HTR-8/SVneo (cell line): Measurements from ENCODE around the gene TMEM42.
A peak's percentile ranks its signal among the peaks of the same experiment; 100 is the strongest.
"Not testable (repeated sequence)": the region's sequence is repeated elsewhere in the genome, so short reads cannot be mapped to it uniquely, and the experiment has no call there.

Experiments
- DNase-seq: peaks from one replicate; pipeline ENCODE4 v3.0.0; 2011; ENCODE audit warnings: low spot score, mixed read lengths; ENCODE audit not compliant: insufficient read length
- FAIRE-seq: peaks from 2 replicates; lab custom pipeline; 2011; peaks lifted over from hg19 to GRCh38; lab: Jason Lieb, UNC

Gene TMEM42

DNA sequence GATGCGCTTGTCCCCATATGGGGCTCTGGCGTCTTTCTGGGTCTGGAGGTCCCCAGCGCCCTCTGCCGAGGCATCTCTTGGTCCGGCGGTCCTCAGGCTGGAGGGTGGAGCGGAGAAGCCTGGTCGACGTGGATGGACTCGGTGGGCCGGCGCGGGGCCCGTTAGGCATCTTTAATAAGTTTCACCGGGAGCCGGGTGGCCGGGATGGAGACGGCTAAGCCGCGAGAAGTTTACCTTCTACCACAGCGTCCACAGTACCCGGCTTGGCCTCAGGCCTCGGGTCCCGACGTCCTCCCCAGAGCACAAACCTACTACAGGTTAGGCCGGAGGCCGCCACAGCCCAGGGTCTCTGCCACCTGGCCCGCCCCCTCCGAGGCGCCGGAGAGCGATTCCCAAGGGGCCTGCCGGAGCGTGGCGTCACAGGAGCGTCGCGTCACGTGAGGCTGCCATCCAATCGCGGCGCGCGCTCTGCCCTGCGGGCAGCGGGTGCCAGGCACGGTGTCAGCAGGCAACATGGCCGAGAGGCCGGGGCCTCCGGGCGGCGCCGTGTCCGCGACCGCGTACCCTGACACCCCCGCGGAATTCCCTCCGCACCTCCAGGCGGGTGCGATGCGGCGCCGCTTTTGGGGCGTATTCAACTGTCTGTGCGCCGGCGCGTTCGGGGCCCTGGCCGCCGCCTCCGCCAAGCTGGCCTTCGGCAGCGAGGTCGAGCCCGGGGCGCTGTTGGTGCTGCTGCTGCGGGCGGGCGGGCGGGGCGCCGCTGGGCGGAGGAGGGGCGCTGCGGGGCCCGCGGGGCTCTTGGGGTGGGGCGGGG, at the start of gene TMEM42:
TMEM42 (plus strand) TSS at position 501 of the 814 bp plus-strand sequence; CDS start at position 514, 13 bp downstream.
- FAIRE-seq: peak; percentile 80

DNA sequence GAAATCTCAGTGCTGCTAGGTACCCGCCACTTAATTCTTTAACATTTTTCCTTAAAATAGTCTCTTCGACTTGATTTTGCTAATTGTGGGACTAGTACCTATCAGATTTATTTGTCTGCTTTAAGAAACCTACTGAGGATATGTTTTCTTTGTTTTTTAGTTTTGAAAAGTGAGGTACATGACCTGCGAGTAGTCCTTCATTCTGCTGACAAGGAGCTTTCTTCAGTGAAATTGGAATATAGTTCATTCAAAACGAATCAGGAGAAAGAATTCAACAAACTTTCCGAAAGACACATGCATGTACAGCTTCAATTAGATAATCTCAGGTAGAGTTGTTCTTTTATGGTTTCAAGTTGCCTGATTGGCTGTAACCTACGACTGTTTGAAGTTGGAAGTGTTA, 47.0 kb upstream of the TMEM42 start:
- DNase-seq (no peak), FAIRE-seq (no peak)

More for the DNA sequence above, at the start of gene TMEM42:
- peak; percentile 92 for DNase-seq

DNA sequence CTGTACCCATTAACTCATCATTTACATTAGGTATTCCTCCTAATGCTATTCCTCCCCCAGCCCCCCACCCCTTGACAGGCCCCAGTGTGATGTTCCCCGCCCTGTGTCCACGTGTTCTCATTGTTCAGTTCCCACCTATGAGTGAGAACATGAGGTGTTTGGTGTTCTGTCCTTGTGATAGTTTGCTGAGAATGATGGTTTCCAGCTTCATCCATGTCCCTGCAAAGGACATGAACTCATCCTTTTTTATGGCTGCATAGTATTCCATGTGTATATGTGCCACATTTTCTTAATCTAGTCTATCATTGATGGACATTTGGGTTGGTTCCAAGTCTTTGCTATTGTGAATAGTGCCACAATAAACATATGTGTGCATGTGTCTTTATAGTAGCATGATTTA, 45.4 kb upstream of the TMEM42 start:
- not testable (repeated sequence) for FAIRE-seq, DNase-seq

DNA sequence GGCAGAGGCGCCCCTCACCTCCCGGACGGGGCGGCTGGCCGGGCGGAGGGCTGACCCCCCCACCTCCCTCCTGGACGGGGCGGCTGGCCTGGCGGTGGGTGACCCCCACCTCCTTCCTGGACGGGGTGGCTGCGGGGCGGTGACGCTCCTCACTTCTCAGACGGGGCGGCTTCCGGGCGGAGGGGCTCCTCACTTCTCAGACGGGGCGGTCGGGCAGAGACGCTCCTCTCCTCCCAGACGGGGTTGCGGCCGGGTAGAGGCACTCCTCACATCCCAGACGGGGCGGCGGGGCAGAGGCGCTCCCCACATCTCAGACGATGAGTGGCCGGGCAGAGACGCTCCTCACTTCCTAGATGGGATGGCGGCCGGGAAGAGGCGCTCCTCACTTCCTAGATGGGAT, 40.5 kb upstream of the TMEM42 start:
- not testable (repeated sequence) for DNase-seq

DNA sequence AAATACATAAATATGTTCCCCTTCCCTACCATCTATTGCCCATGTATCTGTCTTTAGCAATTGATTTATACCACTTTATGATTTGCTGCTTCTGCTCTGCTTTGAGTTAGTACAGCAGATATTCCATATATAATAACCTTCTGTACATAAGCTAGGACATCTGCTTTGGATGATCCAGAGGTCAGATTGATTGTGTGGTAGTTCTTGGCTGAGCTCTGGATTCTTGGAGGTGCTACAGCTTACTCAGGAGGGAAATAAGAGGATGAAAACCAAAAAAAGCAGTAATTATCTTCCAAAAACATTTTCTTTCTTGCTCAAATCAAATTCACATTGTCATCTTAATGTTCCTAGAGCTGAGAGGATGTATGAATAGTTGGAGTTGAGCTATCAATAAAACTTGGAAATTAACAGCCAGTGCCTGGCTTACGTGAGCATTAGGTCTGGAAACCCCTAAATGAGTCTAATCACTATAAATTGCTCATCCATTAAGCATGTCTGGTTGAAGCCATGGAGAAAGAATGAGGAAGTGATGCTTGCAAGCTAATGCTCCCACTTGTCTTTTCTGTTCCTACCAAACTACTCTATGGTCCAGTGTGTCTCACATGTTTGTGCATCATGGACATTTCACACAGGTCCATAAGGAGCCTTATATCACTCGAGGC, 36.3 kb upstream of the TMEM42 start:
- no peak for DNase-seq
- no peak for FAIRE-seq

More for the DNA sequence above, 40.5 kb upstream of the TMEM42 start:
- FAIRE-seq: not testable (repeated sequence)

DNA sequence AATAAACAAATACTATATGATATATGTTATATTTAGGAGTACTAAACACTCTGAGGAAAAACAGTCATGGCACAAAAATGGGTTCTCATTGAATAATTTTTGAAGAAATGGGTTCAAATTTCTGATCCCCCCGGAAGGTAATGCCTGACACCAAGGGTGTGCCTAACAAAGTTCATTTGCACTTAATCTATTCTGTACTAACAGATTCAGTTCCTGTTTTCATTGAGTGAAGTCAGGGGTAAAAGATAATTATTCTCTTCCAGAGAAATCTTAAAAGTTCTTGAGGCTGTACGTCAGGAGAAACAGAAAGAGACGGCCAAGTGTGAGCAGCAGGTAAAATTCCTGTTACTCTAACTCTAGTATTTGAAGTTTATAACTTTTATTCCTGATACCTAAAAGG, 34.5 kb upstream of the TMEM42 start:
- no peak for DNase-seq
- FAIRE-seq: no peak

DNA sequence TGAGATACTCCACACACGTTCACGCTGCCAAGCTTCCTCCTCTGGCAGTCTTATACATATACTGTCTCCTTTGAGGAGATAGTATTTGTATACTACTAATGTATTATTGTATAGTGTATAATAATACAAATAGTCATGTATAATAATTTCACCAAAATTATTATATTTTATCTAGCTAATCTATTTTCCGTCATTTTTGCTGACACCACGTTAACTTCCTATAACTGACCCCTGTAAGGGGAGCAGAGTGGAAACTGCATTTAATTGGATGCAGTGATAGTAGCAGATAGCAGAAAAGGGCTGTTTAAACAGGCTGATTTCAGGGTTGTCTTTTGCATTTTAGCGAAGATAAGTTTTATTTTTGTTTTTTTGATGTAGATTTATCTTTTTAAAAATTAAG, 30.5 kb upstream of the TMEM42 start:
- FAIRE-seq: no peak

DNA sequence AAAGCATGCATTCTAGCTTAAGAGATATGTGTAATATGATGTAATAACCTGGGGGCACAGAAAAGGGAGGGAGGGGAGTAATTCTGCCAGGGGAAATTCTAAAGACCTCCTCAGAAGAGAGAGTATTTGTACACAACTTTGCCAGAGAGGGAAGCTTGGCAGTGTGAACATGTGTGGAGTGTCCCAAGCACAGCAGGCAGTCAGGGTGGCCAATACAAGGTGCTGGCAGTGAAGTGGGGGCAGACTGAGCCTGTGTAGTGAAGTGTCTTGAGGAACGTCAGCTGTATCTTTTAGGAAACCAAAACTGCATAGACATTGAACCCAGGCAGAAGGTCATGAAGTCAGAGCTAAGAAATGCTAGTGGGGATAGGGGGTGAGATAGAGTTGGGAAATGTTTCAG, 29.7 kb upstream of the TMEM42 start:
- no peak for FAIRE-seq
- no peak for DNase-seq

More for the DNA sequence above, 30.5 kb upstream of the TMEM42 start:
- no peak for DNase-seq

DNA sequence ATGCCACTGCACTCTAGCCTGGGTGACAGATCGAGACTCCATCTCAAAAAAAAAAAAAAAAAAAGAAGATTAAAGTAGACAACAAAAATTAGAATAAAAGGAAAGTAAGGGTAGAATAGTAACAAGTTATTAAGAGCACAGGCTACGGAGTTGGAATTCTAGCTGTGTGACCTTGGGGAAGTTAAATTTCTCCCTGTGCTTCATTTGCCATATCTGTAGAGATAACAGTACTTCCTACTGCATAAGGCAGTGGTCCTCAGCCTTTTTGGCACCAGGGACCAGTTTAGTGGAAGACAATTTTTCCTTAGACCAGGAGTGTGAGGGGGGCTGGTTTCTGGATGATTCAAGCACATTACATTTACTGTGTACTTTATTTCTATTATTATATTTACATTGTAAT, 28.7 kb upstream of the TMEM42 start:
- FAIRE-seq (no peak), DNase-seq (no peak)

DNA sequence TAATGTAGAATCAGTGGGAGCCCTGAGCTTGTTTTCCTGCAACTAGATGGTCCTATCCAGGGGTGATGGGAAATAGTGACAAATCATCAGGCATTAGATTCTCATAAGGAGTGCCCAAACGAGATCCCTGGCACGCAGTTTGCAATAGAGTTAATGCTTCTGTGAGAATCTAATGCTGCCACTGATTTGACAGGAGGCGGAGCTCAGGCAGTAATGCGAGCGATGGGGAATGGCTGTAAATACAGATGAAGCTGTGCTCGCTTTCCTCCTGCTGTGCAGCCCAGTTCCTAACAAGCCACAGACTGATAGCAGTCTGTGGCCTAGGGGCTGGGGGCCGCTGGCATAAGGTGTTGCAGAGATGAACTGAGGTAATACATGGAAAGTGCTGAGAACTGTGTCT, 28.3 kb upstream of the TMEM42 start:
- FAIRE-seq (no peak), DNase-seq (no peak)

DNA sequence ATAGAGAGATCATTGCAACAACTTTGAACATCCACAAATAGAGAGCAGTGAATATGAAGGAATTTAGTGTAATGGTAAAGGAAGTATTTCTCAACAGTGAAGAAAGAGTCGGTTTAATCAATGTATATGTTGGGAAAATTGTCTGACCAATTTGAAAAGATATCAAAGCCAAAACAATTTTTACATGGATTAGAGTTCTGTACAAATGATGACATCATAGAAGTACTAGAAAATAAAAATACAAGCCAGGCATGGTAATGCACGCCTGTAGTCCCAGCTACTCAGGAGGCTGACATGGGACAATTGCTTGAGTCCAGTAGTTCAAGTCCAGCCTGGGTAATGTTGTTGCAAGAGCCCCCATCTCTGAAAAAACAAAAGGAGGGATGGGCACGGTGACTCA, 26.0 kb upstream of the TMEM42 start:
- FAIRE-seq (no peak), DNase-seq (no peak)

DNA sequence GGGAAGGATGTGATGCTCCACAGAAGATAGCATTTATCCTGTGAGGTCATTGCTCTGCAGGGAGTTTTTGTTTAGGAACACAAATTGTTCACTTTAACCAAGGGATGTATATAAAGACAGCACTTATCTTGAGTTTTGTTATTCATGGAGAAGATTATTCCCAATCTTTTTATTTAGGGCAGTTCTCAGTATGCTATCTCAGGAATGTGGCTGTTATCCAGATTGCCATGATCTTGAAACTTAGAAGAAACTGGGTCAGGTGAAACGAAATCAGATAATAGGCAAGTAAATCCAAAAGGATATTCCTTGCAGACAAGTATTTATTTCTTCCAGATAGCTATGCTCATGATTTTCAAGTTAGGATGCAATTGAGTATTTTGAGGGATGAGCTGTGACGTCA, 19.3 kb upstream of the TMEM42 start:
- no peak for FAIRE-seq

DNA sequence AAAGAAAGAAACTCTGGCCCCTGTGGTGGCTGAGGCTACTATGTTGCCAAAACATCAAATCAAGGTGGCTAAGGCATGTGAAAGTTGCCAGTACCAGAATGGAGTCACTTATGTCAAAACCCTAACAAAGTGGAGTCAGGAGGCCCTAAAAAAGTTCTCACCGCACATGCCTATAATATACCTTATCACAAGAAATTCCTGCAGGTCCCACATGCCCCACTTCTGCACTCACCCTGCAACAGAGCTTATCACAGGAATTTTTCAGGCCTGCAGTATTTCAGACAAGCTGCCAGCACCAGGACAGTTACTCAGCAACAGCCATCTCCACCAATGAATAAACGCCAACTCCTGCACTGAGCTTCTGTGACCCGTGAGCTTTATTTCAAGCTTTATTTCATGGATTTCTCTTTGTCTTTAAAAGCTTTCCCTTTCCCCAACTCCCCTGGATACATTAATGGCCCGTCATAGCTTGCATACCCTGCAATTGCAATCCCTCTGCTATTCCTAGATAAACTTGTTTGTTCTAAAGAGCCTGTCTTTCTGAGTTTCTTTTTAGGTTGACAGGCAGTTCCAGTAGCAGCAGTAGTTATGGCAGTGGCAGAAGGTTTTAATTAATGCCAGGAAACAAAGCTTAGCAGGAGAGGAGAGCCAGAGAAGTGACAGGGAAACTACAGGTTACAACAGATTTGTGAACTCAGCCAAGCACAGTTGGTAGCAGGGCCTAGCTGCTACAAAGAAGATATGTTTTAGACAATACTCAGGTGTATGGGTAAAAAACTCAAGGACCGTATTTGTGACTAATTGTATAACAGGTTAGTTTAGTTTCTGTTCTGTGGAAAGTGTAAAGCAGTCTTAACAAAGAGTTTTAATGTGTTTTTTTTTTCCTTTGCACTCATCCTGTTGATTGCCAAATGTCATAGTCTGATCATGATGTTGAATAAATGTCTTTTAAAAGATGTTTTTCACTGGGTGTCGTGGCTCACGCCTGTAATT, 15.9 kb upstream of the TMEM42 start:
- no peak for FAIRE-seq
- DNase-seq: no peak

More for the DNA sequence above, 19.3 kb upstream of the TMEM42 start:
- no peak for DNase-seq

DNA sequence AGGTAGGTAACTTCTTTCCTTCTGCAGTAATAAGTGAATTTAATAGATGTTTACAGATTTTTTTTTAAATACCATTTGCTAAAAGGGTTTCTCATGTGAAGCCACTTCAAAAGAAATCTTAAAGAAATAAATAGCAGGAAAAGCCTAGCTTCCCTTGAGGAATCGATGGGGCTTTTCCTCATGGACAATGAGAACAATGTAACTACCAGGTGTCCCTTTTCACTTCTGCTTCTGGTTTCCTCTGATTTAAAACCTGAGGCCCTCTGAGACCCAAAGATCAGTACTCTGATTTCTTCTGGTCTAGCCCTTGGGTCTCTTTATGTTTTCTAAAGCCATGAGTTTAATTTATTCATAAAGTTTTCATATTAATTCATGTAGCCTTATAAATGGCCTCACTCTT, 13.1 kb upstream of the TMEM42 start:
- FAIRE-seq (no peak), DNase-seq (no peak)

DNA sequence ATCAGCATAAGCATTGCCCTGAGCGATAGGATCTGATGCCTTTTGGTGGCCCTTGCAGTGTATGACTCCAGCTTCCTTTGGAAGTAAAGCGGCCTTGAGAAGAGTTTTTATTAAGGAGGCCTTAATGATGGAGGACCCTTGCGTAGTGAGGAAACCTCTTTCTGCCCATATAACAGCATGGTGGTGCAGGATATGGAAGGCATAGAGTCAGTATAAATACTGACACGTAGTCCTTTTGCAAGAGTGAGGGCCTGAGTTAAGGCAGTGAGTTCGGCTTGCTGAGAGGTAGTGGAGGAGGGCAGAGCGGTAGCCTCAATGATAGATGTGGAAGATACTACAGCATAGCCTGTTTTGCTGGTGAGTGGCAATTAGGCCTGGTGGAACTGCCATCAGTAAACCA, 5.0 kb upstream of the TMEM42 start:
- FAIRE-seq, DNase-seq: not testable (repeated sequence)

DNA sequence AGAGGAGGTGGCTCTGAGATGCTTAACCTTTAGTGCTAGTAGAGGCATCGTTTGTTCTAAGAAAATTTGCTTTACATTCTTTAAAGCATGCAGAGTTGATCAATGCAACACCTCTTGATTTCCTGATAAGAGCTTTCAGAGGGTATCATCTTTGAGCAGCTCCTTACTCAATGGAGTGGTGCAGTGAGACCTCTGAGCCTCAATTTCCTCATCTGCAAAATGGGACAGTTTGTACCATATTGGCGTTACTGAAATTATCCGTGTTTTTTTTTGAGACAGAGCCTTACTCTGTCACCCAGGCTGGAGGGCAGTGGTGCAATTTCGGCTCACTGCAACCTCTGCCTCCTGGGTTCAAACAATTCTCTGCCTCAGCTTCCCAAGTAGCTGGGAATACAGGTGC, 1.6 kb upstream of the TMEM42 start:
- DNase-seq: no peak
- no peak for FAIRE-seq

DNA sequence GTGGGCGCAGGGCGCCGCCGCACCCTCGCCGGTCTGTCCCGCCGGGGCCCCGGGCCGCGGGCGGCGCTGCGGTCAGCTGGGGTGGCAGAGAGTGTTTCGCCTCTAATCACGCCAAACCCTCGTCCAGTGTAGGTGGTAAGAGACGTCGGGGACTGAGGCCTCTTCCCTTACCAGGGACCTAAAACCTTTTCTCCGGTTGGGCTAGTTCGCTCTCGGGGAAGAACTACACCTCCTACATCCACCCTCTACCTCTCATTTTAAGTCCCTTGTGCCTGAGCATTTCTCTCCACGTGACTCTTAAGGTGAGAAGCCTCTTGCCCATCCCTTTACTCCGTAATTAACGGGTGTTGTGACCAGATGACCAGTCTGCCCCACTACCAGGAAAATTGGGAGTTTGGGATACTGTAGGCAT, 520 bp downstream of the TMEM42 start:
- FAIRE-seq (no peak), DNase-seq (peak; percentile 19)

DNA sequence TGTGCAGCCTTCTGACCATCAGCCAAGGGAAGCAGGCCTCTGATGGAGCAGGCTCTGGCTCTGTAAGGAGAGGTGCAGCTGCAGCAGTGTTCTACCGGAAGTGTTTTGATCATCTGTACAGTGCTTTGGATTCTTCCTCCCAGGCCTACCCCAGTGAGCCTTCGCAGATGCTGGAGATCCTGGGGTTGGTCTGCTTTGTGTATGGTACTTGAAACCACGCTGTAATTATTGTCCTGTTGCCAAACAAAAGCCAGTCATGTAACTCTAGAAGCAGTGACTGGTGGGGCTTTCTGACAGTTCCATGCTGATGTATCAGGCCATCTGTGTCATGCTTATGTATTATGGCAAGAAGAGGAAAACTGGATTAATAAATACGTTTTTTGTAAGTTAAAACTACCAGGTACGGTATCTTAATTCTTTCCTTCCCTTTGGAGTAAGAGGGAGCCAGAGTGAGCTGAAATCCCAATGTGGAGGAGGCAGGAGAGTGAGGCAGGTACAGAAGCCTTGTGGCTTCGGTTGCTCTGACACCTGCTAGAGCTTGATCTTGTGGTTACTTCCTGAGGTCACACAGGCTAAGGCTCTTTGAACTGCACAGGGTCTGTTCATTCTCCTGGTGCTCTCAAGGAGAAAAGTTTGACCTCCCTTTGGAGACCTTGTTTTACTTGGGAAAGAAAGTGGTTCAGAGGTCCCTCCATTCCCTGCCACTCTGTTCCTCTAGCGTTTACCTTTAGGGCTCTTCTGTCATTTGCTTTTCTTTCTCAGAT, 3.7 kb downstream of the TMEM42 start:
- DNase-seq (no peak), FAIRE-seq (no peak)

DNA sequence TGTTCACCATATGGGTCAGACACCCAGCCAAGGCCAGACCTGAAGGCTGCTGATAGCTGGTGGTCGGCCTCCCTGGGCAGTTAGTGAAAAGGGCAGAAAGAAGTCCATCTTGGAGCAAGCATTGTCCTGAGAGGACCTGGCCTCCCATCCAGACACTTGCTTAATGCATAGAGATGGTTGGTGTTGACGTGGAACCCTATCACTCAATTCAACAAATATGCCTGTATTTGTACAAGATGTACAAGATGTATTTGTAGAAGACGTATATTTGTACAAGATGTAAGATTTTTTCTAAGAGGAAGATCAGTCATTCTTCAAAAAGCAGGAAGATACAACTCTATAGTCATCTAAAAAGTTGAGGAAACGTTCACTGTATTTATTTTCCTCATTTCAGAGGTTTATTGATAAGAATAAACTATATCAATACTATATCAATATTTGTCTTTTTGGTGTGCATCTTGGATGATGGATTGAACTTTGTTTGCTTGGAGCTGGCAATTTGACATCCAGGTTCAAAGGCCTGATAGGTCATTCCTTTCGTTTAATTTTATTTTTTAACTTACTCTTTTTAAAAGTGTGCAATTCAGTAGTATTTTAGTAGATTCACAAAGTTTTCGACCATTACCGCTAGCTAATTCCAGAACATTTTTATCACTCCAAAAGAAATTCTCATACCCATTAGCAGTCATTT, 5.9 kb downstream of the TMEM42 start:
- FAIRE-seq (no peak), DNase-seq (no peak)
